HL-60 (cell line): ENCODE data around the gene LMF1.
"Not testable (repeated sequence)": the region's sequence is repeated elsewhere in the genome, so short reads cannot be mapped to it uniquely, and the experiment has no call there.

Experiments
- GABPA ChIP-seq: IDR thresholded peaks from 2 replicates; pipeline ENCODE4 v1.6.1; 2012; ENCODE audit warnings: low read depth
- POLR2AphosphoS5 ChIP-seq: IDR thresholded peaks from 2 replicates; pipeline ENCODE4 v1.6.1; 2012; ENCODE audit warnings: low read depth
- TF ChIP-seq, protein P1 (sequence below): IDR thresholded peaks from one replicate; pipeline ENCODE4 v1.5.1; 2011; ENCODE audit warnings: low read length, control low read depth, inconsistent platforms; ENCODE audit not compliant: insufficient read depth
- TF ChIP-seq, protein P2 (sequence below): IDR thresholded peaks from 2 replicates; pipeline ENCODE4 v1.6.1; 2012; ENCODE audit warnings: low read depth; ENCODE audit not compliant: insufficient replicate concordance

DNA sequence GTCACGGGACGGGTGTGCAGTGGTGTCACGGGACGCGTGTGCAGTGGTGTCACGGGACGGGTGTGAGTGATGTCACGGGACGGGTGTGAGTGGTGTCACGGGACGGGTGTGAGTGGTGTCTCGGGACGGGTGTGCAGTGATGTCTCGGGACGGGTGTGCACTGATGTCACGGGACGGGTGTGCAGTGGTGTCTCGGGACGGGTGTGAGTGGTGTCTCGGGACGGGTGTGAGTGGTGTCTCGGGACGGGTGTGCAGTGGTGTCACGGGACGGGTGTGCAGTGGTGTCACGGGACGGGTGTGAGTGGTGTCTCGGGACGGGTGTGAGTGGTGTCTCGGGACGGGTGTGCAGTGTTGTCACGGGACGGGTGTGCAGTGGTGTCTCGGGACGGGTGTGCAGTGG lies 111.8 kb downstream of the LMF1 start:
- TF ChIP-seq, protein P1, sequence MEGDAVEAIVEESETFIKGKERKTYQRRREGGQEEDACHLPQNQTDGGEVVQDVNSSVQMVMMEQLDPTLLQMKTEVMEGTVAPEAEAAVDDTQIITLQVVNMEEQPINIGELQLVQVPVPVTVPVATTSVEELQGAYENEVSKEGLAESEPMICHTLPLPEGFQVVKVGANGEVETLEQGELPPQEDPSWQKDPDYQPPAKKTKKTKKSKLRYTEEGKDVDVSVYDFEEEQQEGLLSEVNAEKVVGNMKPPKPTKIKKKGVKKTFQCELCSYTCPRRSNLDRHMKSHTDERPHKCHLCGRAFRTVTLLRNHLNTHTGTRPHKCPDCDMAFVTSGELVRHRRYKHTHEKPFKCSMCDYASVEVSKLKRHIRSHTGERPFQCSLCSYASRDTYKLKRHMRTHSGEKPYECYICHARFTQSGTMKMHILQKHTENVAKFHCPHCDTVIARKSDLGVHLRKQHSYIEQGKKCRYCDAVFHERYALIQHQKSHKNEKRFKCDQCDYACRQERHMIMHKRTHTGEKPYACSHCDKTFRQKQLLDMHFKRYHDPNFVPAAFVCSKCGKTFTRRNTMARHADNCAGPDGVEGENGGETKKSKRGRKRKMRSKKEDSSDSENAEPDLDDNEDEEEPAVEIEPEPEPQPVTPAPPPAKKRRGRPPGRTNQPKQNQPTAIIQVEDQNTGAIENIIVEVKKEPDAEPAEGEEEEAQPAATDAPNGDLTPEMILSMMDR = not testable (repeated sequence)
- not testable (repeated sequence) for TF ChIP-seq POLR2AphosphoS5, GABPA
- TF ChIP-seq, protein P2, sequence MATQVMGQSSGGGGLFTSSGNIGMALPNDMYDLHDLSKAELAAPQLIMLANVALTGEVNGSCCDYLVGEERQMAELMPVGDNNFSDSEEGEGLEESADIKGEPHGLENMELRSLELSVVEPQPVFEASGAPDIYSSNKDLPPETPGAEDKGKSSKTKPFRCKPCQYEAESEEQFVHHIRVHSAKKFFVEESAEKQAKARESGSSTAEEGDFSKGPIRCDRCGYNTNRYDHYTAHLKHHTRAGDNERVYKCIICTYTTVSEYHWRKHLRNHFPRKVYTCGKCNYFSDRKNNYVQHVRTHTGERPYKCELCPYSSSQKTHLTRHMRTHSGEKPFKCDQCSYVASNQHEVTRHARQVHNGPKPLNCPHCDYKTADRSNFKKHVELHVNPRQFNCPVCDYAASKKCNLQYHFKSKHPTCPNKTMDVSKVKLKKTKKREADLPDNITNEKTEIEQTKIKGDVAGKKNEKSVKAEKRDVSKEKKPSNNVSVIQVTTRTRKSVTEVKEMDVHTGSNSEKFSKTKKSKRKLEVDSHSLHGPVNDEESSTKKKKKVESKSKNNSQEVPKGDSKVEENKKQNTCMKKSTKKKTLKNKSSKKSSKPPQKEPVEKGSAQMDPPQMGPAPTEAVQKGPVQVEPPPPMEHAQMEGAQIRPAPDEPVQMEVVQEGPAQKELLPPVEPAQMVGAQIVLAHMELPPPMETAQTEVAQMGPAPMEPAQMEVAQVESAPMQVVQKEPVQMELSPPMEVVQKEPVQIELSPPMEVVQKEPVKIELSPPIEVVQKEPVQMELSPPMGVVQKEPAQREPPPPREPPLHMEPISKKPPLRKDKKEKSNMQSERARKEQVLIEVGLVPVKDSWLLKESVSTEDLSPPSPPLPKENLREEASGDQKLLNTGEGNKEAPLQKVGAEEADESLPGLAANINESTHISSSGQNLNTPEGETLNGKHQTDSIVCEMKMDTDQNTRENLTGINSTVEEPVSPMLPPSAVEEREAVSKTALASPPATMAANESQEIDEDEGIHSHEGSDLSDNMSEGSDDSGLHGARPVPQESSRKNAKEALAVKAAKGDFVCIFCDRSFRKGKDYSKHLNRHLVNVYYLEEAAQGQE = not testable (repeated sequence)
